K562 (cell line): ENCODE measurements around the gene ANKRD16. TPM values are rescaled to one million over a fixed set of nuclear protein-coding genes. Genes with fewer than 3 reads are reported as not detected.

Experiments
- CBX3 ChIP-seq, 2 experiments: IDR thresholded peaks; 1 replicate in 1 of 2; 2 replicates in 1 of 2; pipeline ENCODE4 v1.6.1; 2012; ENCODE audit warnings: inconsistent platforms in 2 of 2, low read length in 2 of 2, borderline replicate concordance in 1 of 2, control low read depth in 1 of 2
- CEBPG ChIP-seq, 3 experiments: fragments of 200-800 bp in 1 of 3; sonication (Bioruptor generic) in 1 of 3; sonication (generic) in 1 of 3; formaldehyde crosslinking in 1 of 3; IDR thresholded peaks in 2 of 3; conservative IDR thresholded peaks in 1 of 3; 2 replicates each; pipeline versions ENCODE4 v1.6.1 to v1.8.0; 2016 to 2022; ENCODE audit warnings: missing compliant biosample characterization in 2 of 3, missing genetic modification characterization in 2 of 3, mild to moderate bottlenecking in 1 of 3, missing genetic modification reagents in 1 of 3
- MEIS2 ChIP-seq: fragments of 450-650 bp; IDR thresholded peaks from 2 replicates; pipeline ENCODE4 v1.6.1; 2014; ENCODE audit warnings: mild to moderate bottlenecking; ENCODE audit not compliant: partially characterized antibody
- NFYB ChIP-seq: IDR thresholded peaks from 2 replicates; pipeline ENCODE4 v1.6.1; 2011; ENCODE audit warnings: mild to moderate bottlenecking, moderate library complexity; ENCODE audit not compliant: insufficient read length; ENCODE audit errors: extremely low read depth
- NR4A1 ChIP-seq, 2 experiments: fragments of 250-450 bp in 1 of 2; fragments of 450-650 bp in 1 of 2; sonication (Bioruptor Pico) in 1 of 2; IDR thresholded peaks; 2 replicates each; pipeline versions ENCODE4 v1.4.0 to v1.6.1; 2016 to 2020; ENCODE audit warnings: mild to moderate bottlenecking in 2 of 2, missing compliant biosample characterization in 1 of 2, missing genetic modification characterization in 1 of 2, moderate library complexity in 1 of 2
- PYGO2 ChIP-seq: fragments of 450-650 bp; IDR thresholded peaks from 2 replicates; pipeline ENCODE4 v1.6.1; 2016; ENCODE audit warnings: mild to moderate bottlenecking, missing genetic modification characterization, moderate library complexity, missing compliant biosample characterization
- RCOR1 ChIP-seq, 2 experiments: IDR thresholded peaks; 2 replicates each; pipeline ENCODE4 v1.6.1; 2012; ENCODE audit warnings: low read depth in 2 of 2, low read length in 2 of 2, borderline replicate concordance in 1 of 2, improper control_type of control experiment in 1 of 2
- RUNX1 ChIP-seq: sonication (generic); IDR thresholded peaks from 2 replicates; pipeline ENCODE4 v1.6.1; 2016; ENCODE audit warnings: antibody characterized with exemption, low read depth
- ZNF23 ChIP-seq: fragments of 250-450 bp; sonication (Bioruptor Pico); IDR thresholded peaks from 2 replicates; pipeline ENCODE4 v1.4.0; 2020; ENCODE audit warnings: mild to moderate bottlenecking
- ZNF445 ChIP-seq: fragments of 250-450 bp; sonication (Bioruptor Pico); IDR thresholded peaks from 2 replicates; pipeline ENCODE4 v1.4.0; 2020; ENCODE audit warnings: low read depth, mild to moderate bottlenecking, moderate library complexity
- polyA plus RNA-seq, 8 experiments: library from polyadenylated mRNA; depleted of rRNA in 4 of 8; stranded (reverse) in 5 of 8; unstranded in 3 of 8; fragments of >200 nt; fragmentation: Nextera tagmentation in 2 of 8; fragmentation: Illumina TruSeq in 1 of 8; extraction: Ambion mirVana in 2 of 8; extraction: Trizol in 1 of 8; gene quantifications; 2 replicates each; pipeline versions ENCODE4 v1.2.1 to v1.2.3, GENCODE V29; 2011 to 2014; ENCODE audit warnings: inconsistent platforms in 1 of 8, missing spikeins in 1 of 8
- total RNA-seq, 7 experiments: library from RNA; depleted of rRNA in 6 of 7; stranded (reverse); fragments of >200 nt in 6 of 7; fragmentation: Illumina TruSeq in 2 of 7; extraction: Trizol in 2 of 7; gene quantifications; 2 replicates each; pipeline versions ENCODE4 v1.2.1 to v1.2.3, GENCODE V29; 2011 to 2021; ENCODE audit warnings: low replicate concordance in 1 of 7
- TF ChIP-seq, protein P1 (sequence below), 2 experiments: fragments of 200-800 bp in 1 of 2; sonication (Bioruptor generic) in 1 of 2; sonication (generic) in 1 of 2; formaldehyde crosslinking in 1 of 2; IDR thresholded peaks in 1 of 2; conservative IDR thresholded peaks in 1 of 2; 2 replicates each; pipeline versions ENCODE4 v1.5.0 to v1.6.1; 2016 to 2020; ENCODE audit warnings: missing compliant biosample characterization in 1 of 2, missing genetic modification characterization in 1 of 2, missing genetic modification reagents in 1 of 2
- TF ChIP-seq, protein P2 (sequence below): sonication (generic); formaldehyde crosslinking; IDR thresholded peaks from 2 replicates; pipeline ENCODE4 v1.8.0; 2023; ENCODE audit warnings: mild to moderate bottlenecking, missing genetic modification reagents
- TF ChIP-seq, protein P3 (sequence below), 2 experiments: IDR thresholded peaks in 1 of 2; conservative IDR thresholded peaks in 1 of 2; 2 replicates each; pipeline ENCODE4 v1.6.1; 2016; ENCODE audit warnings: low read depth in 2 of 2, mild to moderate bottlenecking in 1 of 2, missing compliant biosample characterization in 1 of 2, missing genetic modification characterization in 1 of 2, moderate library complexity in 1 of 2

The ANKRD16 gene
- total and polyA plus RNA-seq, 9 of the 15 experiments (the other 6 are each of a cell fraction or from before 2014, with no cell fraction given): 1.5 to 16.0 (median 9.5) TPM

DNA sequence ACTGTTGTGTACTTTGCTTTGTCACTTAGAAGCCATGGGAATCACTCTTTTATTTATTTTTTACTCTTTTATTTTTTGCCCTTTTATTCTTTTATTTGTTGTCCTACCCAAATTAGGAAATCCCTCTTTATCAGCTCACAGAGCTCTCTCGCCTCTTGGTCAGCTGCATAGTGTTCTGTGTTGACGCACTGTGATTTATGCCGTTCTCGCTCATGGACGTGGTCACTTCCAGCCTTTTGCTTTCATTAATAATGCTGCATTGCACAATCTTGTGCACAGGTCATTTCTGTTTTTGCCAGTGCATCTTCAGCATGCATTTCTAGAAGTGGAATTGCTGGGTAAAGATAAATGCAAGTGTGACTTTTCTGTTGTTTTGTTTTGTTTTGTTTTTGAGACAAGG is 42.7 kb upstream of the ANKRD16 start (continued):
- TF ChIP-seq CEBPG (CRISPR knock-in tag; IDR thresholded peaks at IDR 0.05): peak; percentile 49; the same call in 1 of the 2 replicates
- peak; percentile 81 to 96 for TF ChIP-seq CEBPG (tag; conservative IDR thresholded peaks at IDR 0.05 in 1 of 2, IDR thresholded peaks at IDR 0.05 in 1 of 2)
- TF ChIP-seq MEIS2: peak; percentile 91
- no peak for TF ChIP-seq NFYB
- TF ChIP-seq, protein P1, sequence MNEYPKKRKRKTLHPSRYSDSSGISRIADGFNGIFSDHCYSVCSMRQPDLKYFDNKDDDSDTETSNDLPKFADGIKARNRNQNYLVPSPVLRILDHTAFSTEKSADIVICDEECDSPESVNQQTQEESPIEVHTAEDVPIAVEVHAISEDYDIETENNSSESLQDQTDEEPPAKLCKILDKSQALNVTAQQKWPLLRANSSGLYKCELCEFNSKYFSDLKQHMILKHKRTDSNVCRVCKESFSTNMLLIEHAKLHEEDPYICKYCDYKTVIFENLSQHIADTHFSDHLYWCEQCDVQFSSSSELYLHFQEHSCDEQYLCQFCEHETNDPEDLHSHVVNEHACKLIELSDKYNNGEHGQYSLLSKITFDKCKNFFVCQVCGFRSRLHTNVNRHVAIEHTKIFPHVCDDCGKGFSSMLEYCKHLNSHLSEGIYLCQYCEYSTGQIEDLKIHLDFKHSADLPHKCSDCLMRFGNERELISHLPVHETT (CRISPR knock-in tag; conservative IDR thresholded peaks at IDR 0.05 in 1 of 2, IDR thresholded peaks at IDR 0.05 in 1 of 2): no peak
- peak in 1 of 2 experiments; percentile 28; a peak in 1 of 4 replicates for TF ChIP-seq RCOR1 (IDR thresholded peaks at IDR 0.05; ENCODE audit: borderline replicate concordance in 1 of 2, low read depth in 2 of 2, low read length in 2 of 2)
- no peak for TF ChIP-seq ZNF23 (CRISPR knock-in tag)
- TF ChIP-seq, protein P2, sequence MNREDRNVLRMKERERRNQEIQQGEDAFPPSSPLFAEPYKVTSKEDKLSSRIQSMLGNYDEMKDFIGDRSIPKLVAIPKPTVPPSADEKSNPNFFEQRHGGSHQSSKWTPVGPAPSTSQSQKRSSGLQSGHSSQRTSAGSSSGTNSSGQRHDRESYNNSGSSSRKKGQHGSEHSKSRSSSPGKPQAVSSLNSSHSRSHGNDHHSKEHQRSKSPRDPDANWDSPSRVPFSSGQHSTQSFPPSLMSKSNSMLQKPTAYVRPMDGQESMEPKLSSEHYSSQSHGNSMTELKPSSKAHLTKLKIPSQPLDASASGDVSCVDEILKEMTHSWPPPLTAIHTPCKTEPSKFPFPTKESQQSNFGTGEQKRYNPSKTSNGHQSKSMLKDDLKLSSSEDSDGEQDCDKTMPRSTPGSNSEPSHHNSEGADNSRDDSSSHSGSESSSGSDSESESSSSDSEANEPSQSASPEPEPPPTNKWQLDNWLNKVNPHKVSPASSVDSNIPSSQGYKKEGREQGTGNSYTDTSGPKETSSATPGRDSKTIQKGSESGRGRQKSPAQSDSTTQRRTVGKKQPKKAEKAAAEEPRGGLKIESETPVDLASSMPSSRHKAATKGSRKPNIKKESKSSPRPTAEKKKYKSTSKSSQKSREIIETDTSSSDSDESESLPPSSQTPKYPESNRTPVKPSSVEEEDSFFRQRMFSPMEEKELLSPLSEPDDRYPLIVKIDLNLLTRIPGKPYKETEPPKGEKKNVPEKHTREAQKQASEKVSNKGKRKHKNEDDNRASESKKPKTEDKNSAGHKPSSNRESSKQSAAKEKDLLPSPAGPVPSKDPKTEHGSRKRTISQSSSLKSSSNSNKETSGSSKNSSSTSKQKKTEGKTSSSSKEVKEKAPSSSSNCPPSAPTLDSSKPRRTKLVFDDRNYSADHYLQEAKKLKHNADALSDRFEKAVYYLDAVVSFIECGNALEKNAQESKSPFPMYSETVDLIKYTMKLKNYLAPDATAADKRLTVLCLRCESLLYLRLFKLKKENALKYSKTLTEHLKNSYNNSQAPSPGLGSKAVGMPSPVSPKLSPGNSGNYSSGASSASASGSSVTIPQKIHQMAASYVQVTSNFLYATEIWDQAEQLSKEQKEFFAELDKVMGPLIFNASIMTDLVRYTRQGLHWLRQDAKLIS (CRISPR knock-in tag): no peak
- TF ChIP-seq, protein P3, sequence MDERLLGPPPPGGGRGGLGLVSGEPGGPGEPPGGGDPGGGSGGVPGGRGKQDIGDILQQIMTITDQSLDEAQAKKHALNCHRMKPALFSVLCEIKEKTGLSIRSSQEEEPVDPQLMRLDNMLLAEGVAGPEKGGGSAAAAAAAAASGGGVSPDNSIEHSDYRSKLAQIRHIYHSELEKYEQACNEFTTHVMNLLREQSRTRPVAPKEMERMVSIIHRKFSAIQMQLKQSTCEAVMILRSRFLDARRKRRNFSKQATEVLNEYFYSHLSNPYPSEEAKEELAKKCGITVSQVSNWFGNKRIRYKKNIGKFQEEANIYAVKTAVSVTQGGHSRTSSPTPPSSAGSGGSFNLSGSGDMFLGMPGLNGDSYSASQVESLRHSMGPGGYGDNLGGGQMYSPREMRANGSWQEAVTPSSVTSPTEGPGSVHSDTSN (CRISPR knock-in tag; IDR thresholded peaks at IDR 0.05; ENCODE audit: low read depth): no peak
- TF ChIP-seq, protein P3 (tag; conservative IDR thresholded peaks at IDR 0.05; ENCODE audit: low read depth): peak; percentile 96
- TF ChIP-seq PYGO2 (tag): no peak
- no peak for TF ChIP-seq CBX3 (IDR thresholded peaks at IDR 0.05; ENCODE audit: borderline replicate concordance in 1 of 2, low read length in 2 of 2)
- no peak for TF ChIP-seq ZNF445
- no peak for TF ChIP-seq RUNX1
- TF ChIP-seq NR4A1 (CRISPR knock-in tag; IDR thresholded peaks at IDR 0.05): no peak
- no peak for TF ChIP-seq NR4A1 (tag; IDR thresholded peaks at IDR 0.05)
